ENCODE data around the gene CBARP. TPM values are rescaled to one million over a fixed set of nuclear protein-coding genes. Genes with fewer than 3 reads are reported as not detected.

CBARP gene
- total RNA-seq, 1 experiment from 2014 or later: 13.3 TPM

- Histone ChIP-seq H3K4me1 (ENCODE audit: insufficient read depth, low read length, poor library complexity, severe bottlenecking) (peaks cover 7% of the 10 kb centered on the region), H3K9me3 (ENCODE audit: low read depth, low read length, poor library complexity, severe bottlenecking) (no peaks in the 10 kb centered on the region), H3K27me3 (replicated peaks; ENCODE audit: insufficient read depth, low read depth, low read length, poor library complexity) (peaks cover 33% of the 10 kb centered on the region), H3K27ac (ENCODE audit: low read depth, low read length, poor library complexity, severe bottlenecking) (no peak overlapping the region), H3K4me3 (ENCODE audit: low read depth, low read length, poor library complexity, severe bottlenecking) (no peak overlapping the region), H3K36me3 (ENCODE audit: insufficient read depth, low read length, poor library complexity, severe bottlenecking) (peaks cover 7% of the 10 kb centered on the region)
- DNase-seq (ENCODE audit: low spot score): no peak
- ChIA-PET POLR2A (ENCODE audit: low non-redundant PET) (no interaction called here), CTCF (no interaction called here)
- no TSS peak for BruUV-seq (replicated peaks)
- no peak for TF ChIP-seq EZH2 (IDR thresholded peaks at IDR 0.05; ENCODE audit: borderline replicate concordance, low read depth, low read length, poor library complexity, severe bottlenecking)
- TF ChIP-seq CTCF (conservative IDR thresholded peaks at IDR 0.05; ENCODE audit: low read depth, low read length): no peak
- intact Hi-C loops (cut with micrococcal nuclease; ENCODE audit: unreplicated experiment): no loop called here
Measured at GRCh38 chr19:1283917-1284292, 46.1 kb upstream of the CBARP start.

- DNase-seq (ENCODE audit: low spot score): no peak
- peaks cover 33% of the 10 kb centered on the region for H3K27me3 ChIP-seq (replicated peaks; ENCODE audit: insufficient read depth, low read depth, low read length, poor library complexity)
- no TSS peak for BruUV-seq (replicated peaks)
- ChIA-PET POLR2A (ENCODE audit: low non-redundant PET) (no interaction called here), CTCF (interaction anchor here (0.7 kb wide), 1 partner anchor 39 kb away, joined by 4 read pairs; no protein-coding TSS in a partner anchor)
- H3K36me3 ChIP-seq (ENCODE audit: insufficient read depth, low read length, poor library complexity, severe bottlenecking): peaks cover 9% of the 10 kb centered on the region
- intact Hi-C loops (cut with micrococcal nuclease; ENCODE audit: unreplicated experiment): no loop called here
- H3K9me3 ChIP-seq (ENCODE audit: low read depth, low read length, poor library complexity, severe bottlenecking): no peaks in the 10 kb centered on the region
- H3K4me3 ChIP-seq (ENCODE audit: low read depth, low read length, poor library complexity, severe bottlenecking): no peak overlapping the region
- TF ChIP-seq CTCF (conservative IDR thresholded peaks at IDR 0.05; ENCODE audit: low read depth, low read length) (no peak), EZH2 (IDR thresholded peaks at IDR 0.05; ENCODE audit: borderline replicate concordance, low read depth, low read length, poor library complexity, severe bottlenecking) (no peak)
- peaks cover 7% of the 10 kb centered on the region for H3K4me1 ChIP-seq (ENCODE audit: insufficient read depth, low read length, poor library complexity, severe bottlenecking)
- H3K27ac ChIP-seq (ENCODE audit: low read depth, low read length, poor library complexity, severe bottlenecking): no peak overlapping the region
Measured at GRCh38 chr19:1283207-1283916, 45.6 kb upstream of the CBARP start.

- intact Hi-C loops (cut with micrococcal nuclease; ENCODE audit: unreplicated experiment): no loop called here
- ChIA-PET POLR2A (ENCODE audit: low non-redundant PET) (no interaction called here), CTCF (interaction anchor here (0.7 kb wide), 1 partner anchor 38 kb away, joined by 4 read pairs; no protein-coding TSS in a partner anchor)
- Histone ChIP-seq H3K4me3 (ENCODE audit: low read depth, low read length, poor library complexity, severe bottlenecking) (no peak overlapping the region), H3K27ac (ENCODE audit: low read depth, low read length, poor library complexity, severe bottlenecking) (no peak overlapping the region), H3K9me3 (ENCODE audit: low read depth, low read length, poor library complexity, severe bottlenecking) (no peaks in the 10 kb centered on the region), H3K4me1 (ENCODE audit: insufficient read depth, low read length, poor library complexity, severe bottlenecking) (peaks cover 7% of the 10 kb centered on the region), H3K36me3 (ENCODE audit: insufficient read depth, low read length, poor library complexity, severe bottlenecking) (peaks cover 9% of the 10 kb centered on the region), H3K27me3 (replicated peaks; ENCODE audit: insufficient read depth, low read depth, low read length, poor library complexity) (peaks cover 28% of the 10 kb centered on the region)
- TF ChIP-seq CTCF (conservative IDR thresholded peaks at IDR 0.05; ENCODE audit: low read depth, low read length) (no peak), EZH2 (IDR thresholded peaks at IDR 0.05; ENCODE audit: borderline replicate concordance, low read depth, low read length, poor library complexity, severe bottlenecking) (no peak)
- DNase-seq (ENCODE audit: low spot score): no peak
- BruUV-seq (replicated peaks): no TSS peak
Measured at GRCh38 chr19:1282588-1283206, 44.9 kb upstream of the CBARP start.
